Measurements from ENCODE around the gene CHN1.

GRCh38 chr2:174766271-174766670, 238.9 kb downstream of the CHN1 start:
- no peak for TF ChIP-seq CTCF (conservative IDR thresholded peaks at IDR 0.05 in 1 of 2, IDR thresholded peaks at IDR 0.05 in 1 of 2; ENCODE audit: extremely low read depth in 1 of 2, insufficient read depth in 1 of 2, low read depth in 1 of 2, low read length in 2 of 2)
- TF ChIP-seq EZH2 (IDR thresholded peaks at IDR 0.05; ENCODE audit: borderline replicate concordance, low read length), result no peak

Measured in mammary epithelial cell (primary cell).